HUES6 (cell line): ENCODE measurements around the gene ARHGAP26.

Experiments
- H3K27ac ChIP-seq: 2 replicates; pipeline ENCODE4 v1.7.0; 2013; ENCODE audit warnings: low read depth, mild to moderate bottlenecking, low read length, inconsistent platforms
- H3K27me3 ChIP-seq: 2 replicates; pipeline ENCODE4 v1.6.1; 2013; ENCODE audit warnings: low read length; ENCODE audit not compliant: control insufficient read depth, insufficient read depth
- H3K36me3 ChIP-seq: 2 replicates; pipeline ENCODE4 v1.6.1; 2013; ENCODE audit warnings: low read length; ENCODE audit not compliant: control insufficient read depth, insufficient read depth
- H3K4me1 ChIP-seq: 2 replicates; pipeline ENCODE4 v1.6.1; 2013; ENCODE audit warnings: low read length; ENCODE audit not compliant: control insufficient read depth, insufficient read depth
- H3K4me3 ChIP-seq: 2 replicates; pipeline ENCODE4 v1.5.1; 2013; ENCODE audit warnings: low read depth, low read length
- H3K9ac ChIP-seq: one replicate; pipeline ENCODE4 v1.6.1; 2013; ENCODE audit warnings: mild to moderate bottlenecking, low read length
- H3K9me3 ChIP-seq: 2 replicates; pipeline ENCODE4 v1.6.1; 2013; ENCODE audit warnings: low read depth, low read length; ENCODE audit not compliant: control insufficient read depth, insufficient read depth

Gene ARHGAP26, protein sequence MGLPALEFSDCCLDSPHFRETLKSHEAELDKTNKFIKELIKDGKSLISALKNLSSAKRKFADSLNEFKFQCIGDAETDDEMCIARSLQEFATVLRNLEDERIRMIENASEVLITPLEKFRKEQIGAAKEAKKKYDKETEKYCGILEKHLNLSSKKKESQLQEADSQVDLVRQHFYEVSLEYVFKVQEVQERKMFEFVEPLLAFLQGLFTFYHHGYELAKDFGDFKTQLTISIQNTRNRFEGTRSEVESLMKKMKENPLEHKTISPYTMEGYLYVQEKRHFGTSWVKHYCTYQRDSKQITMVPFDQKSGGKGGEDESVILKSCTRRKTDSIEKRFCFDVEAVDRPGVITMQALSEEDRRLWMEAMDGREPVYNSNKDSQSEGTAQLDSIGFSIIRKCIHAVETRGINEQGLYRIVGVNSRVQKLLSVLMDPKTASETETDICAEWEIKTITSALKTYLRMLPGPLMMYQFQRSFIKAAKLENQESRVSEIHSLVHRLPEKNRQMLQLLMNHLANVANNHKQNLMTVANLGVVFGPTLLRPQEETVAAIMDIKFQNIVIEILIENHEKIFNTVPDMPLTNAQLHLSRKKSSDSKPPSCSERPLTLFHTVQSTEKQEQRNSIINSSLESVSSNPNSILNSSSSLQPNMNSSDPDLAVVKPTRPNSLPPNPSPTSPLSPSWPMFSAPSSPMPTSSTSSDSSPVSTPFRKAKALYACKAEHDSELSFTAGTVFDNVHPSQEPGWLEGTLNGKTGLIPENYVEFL

DNA sequence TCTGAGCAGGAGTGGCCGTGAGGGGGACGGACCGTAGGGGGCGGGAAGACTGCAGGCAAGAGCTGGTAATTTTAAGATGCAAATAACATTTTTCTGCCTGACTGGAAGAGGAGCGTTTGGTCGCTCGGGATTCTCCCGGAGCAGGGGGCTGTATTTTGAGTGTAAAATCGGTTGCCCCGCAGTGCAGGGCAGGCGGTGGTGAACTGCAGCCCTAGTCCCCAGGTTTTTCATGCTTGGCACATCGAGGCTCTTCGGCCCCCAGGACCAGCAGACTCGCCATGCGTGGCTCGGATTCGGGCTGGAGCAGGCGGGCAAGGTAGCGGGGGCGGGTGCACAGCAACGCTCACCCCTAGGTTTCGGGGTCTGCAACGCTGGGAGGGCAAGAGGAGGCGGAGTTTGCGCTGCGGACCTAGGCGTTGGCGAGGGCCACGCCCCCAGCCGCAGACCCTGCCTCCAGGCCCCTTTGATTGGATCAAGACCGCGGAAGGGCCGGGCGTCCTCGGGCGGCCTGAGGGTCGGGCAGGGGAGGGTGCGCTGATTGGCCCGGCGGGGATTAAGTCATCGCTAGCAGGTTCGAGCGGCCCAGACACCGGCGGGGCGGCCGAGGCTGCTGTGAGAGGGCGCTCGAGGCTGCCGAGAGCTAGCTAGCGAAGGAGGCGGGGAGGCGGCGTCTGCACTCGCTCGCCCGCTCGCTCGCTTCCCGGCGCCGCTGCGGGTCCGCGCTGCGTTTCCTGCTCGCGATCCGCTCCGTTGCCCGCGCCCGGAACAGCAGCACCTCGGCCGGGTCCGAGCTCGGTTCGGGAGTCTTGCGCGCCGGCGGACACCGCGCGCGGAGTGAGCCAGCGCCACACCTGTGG is at the start of gene ARHGAP26:
TSS of gene ARHGAP26 (plus strand) at position 585 of the 857 bp plus-strand sequence. CDS start 385 bp downstream, outside the sequence.
- peaks cover 23% of the 10 kb centered on the region; the same call in 1 of the 2 replicates for H3K4me1 ChIP-seq
- H3K4me3 ChIP-seq = peak within 1 kb of the TSS; percentile 98
- H3K27ac ChIP-seq = no peak within 1 kb of the TSS

DNA sequence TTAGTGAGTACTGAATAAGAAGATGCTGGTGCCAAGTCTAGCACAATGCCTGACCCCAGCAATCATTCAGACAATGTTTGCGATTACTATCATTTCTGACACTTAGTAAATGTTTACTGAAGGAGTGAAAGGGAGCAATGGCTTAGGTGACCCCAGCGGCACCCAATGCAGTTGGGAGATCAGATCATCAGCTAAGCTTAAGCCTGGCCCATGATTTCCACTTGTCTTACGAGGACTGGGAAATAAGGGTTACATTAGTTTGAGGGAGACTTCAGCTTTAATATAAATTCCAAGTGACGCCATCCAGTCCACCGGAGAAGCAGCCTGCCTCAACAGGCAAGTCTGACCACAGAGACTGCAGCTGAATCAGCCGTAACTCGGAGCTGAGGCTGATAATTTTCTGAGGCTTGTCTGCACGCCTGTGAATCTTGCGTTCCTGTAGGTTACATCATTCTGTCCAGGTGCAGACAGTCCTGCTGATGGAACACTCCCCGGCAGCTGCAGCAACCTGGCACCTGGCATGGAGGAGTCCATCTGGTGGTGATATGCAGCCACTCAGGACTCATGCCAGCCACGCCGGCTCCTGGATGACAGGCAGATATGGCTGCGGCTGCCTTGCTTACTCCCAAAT is 49.4 kb upstream of the ARHGAP26 start:
- no peak overlapping the region for H3K27ac ChIP-seq

More for the DNA sequence above, at the start of gene ARHGAP26:
- Histone ChIP-seq H3K27me3 (peaks cover 23% of the 10 kb centered on the region), H3K9ac (peak within 1 kb of the TSS; percentile 78), H3K36me3 (no peaks in the 10 kb centered on the region), H3K9me3 (no peaks in the 10 kb centered on the region)

GRCh38 chr5:142722146-142722545 is 48.0 kb upstream of the ARHGAP26 start:
- Histone ChIP-seq H3K4me3 (no peak overlapping the region), H3K4me1 (peaks cover 16% of the 10 kb centered on the region), H3K27ac (no peak overlapping the region), H3K9ac (no peak overlapping the region), H3K36me3 (no peaks in the 10 kb centered on the region), H3K27me3 (no peaks in the 10 kb centered on the region), H3K9me3 (no peaks in the 10 kb centered on the region)

More for the DNA sequence above, 49.4 kb upstream of the ARHGAP26 start:
- H3K4me3 ChIP-seq = no peak overlapping the region
- no peaks in the 10 kb centered on the region for H3K36me3 ChIP-seq
- H3K9me3 ChIP-seq = no peaks in the 10 kb centered on the region
- H3K9ac ChIP-seq = no peak overlapping the region
- peaks cover 22% of the 10 kb centered on the region for H3K4me1 ChIP-seq
- no peaks in the 10 kb centered on the region for H3K27me3 ChIP-seq

GRCh38 chr5:142722896-142723295 is 47.3 kb upstream of the ARHGAP26 start:
- no peak overlapping the region for H3K27ac ChIP-seq

GRCh38 chr5:142724821-142725220 is 45.4 kb upstream of the ARHGAP26 start:
- no peaks in the 10 kb centered on the region for H3K36me3 ChIP-seq
- no peak overlapping the region for H3K9ac ChIP-seq
- H3K4me3 ChIP-seq = no peak overlapping the region
- no peak overlapping the region for H3K27ac ChIP-seq
- no peaks in the 10 kb centered on the region for H3K27me3 ChIP-seq
- no peaks in the 10 kb centered on the region for H3K9me3 ChIP-seq
- H3K4me1 ChIP-seq = no peaks in the 10 kb centered on the region

More at GRCh38 chr5:142722896-142723295, 47.3 kb upstream of the ARHGAP26 start:
- no peak overlapping the region for H3K4me3 ChIP-seq
- H3K9ac ChIP-seq = no peak overlapping the region
- no peaks in the 10 kb centered on the region for H3K36me3 ChIP-seq
- H3K9me3 ChIP-seq = no peaks in the 10 kb centered on the region
- peaks cover 8% of the 10 kb centered on the region for H3K4me1 ChIP-seq
- H3K27me3 ChIP-seq = no peaks in the 10 kb centered on the region

- Histone ChIP-seq H3K9ac (no peak overlapping the region), H3K36me3 (no peaks in the 10 kb centered on the region), H3K4me3 (no peak overlapping the region), H3K9me3 (no peaks in the 10 kb centered on the region), H3K27ac (no peak overlapping the region), H3K4me1 (no peaks in the 10 kb centered on the region), H3K27me3 (no peaks in the 10 kb centered on the region)
Observed at GRCh38 chr5:142725231-142726187, 44.7 kb upstream of the ARHGAP26 start.

DNA sequence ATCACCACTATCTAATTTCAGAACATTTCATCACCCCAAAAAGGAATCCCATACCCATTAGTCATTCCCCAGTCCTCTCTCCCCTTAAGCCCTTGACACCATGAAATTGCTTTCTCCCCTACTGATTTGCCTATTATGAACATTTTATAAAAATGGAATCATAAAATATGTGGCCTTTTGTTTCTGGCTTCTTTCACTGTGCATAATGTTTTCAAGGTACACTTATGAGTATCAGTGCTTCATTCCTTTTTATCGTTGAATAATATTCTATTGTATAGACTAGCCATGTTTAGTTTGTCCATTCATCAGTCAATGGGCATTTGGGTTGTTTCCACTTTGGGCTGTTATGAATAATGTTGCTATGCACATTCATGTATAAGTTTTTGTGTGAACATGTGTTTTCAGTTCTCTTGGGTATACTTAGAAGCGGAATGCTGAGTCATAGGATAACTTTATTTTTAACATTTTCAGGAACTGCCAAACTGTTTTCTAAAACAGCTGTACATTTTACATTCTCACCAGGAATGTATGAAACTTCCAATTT is 43.9 kb upstream of the ARHGAP26 start:
- no peaks in the 10 kb centered on the region for H3K27me3 ChIP-seq
- H3K36me3 ChIP-seq = no peaks in the 10 kb centered on the region
- no peak overlapping the region for H3K9ac ChIP-seq
- H3K4me1 ChIP-seq = no peaks in the 10 kb centered on the region
- H3K4me3 ChIP-seq = no peak overlapping the region
- no peak overlapping the region for H3K27ac ChIP-seq
- H3K9me3 ChIP-seq = no peaks in the 10 kb centered on the region

DNA sequence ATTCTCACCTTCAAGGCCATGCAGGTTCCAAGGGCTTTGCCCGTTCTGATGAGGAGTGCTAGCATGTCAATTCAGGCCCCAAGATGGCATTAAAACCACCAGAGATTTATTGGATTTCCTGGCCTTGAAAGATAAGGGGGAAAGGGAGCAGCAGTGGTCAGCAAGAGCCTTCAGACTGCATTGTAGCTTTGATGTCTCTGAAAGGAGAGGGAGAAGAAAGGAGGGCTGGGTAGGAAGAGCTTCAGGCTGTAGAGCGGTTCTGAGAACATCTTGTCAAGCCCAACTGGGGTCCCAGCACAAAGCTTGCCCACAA is 42.5 kb upstream of the ARHGAP26 start:
- no peaks in the 10 kb centered on the region for H3K4me1 ChIP-seq
- H3K36me3 ChIP-seq = no peaks in the 10 kb centered on the region
- no peaks in the 10 kb centered on the region for H3K27me3 ChIP-seq
- H3K27ac ChIP-seq = no peak overlapping the region
- H3K9me3 ChIP-seq = no peaks in the 10 kb centered on the region
- no peak overlapping the region for H3K9ac ChIP-seq
- no peak overlapping the region for H3K4me3 ChIP-seq

GRCh38 chr5:142735323-142736246 is 34.6 kb upstream of the ARHGAP26 start:
- H3K9ac ChIP-seq = no peak overlapping the region
- H3K4me3 ChIP-seq = no peak overlapping the region
- H3K27me3 ChIP-seq = no peaks in the 10 kb centered on the region
- H3K27ac ChIP-seq = no peak overlapping the region
- no peaks in the 10 kb centered on the region for H3K36me3 ChIP-seq
- H3K4me1 ChIP-seq = peaks cover 2% of the 10 kb centered on the region; the same call in 1 of the 2 replicates
- no peaks in the 10 kb centered on the region for H3K9me3 ChIP-seq
